ENCODE results near the gene EYS. TPM values are rescaled to one million over a fixed set of nuclear protein-coding genes. Genes with fewer than 3 reads are reported as not detected.

The EYS gene
- under 1 TPM in 5 of 6 donors, not detected in 1; 0.06 to 0.18 (median 0.07) TPM for polyA plus RNA-seq (ENCODE audit: low read depth in 6 of 6)

GRCh38 chr6:65707126-65707826 lies at the start of gene EYS:
Gene EYS, minus strand, starts transcription at chr6:65707226. Its CDS starts 211,816 bp downstream, at chr6:65495410.
- no peaks in the 10 kb centered on the region for H3K27me3 Mint-ChIP-seq
- DNase-seq (no peak), ATAC-seq (ENCODE audit: low read depth in 2 of 2) (no peak)
- no peaks in the 10 kb centered on the region for H3K36me3 Mint-ChIP-seq
- H3K9me3 Mint-ChIP-seq, result peaks cover 0 to 12% (median 2%) of the 10 kb centered on the region in 7 donors
- H3K4me3 Mint-ChIP-seq, result no peak within 1 kb of the TSS
- H3K4me1 Mint-ChIP-seq, result no peaks in the 10 kb centered on the region
- no peak within 1 kb of the TSS for H3K27ac Mint-ChIP-seq

- Mint-ChIP-seq H3K4me3 (no peak overlapping the region), H3K27ac (no peak overlapping the region), H3K9me3 (peaks cover 3 to 28% (median 10%) of the 10 kb centered on the region in 7 donors), H3K4me1 (no peaks in the 10 kb centered on the region), H3K27me3 (no peaks in the 10 kb centered on the region), H3K36me3 (no peaks in the 10 kb centered on the region)
- DNase-seq (no peak), ATAC-seq (ENCODE audit: low read depth in 2 of 2) (no peak)
Measured at GRCh38 chr6:65746302-65746701, 39.3 kb upstream of the EYS start.

GRCh38 chr6:65745614-65746013 lies 38.6 kb upstream of the EYS start:
- H3K9me3 Mint-ChIP-seq, result peaks cover 0 to 24% (median 10%) of the 10 kb centered on the region in 7 donors
- H3K4me3 Mint-ChIP-seq, result peak overlapping the region in 1 of 8 donors; percentile 9
- no peaks in the 10 kb centered on the region for H3K27me3 Mint-ChIP-seq

GRCh38 chr6:65728879-65729479 lies 22.0 kb upstream of the EYS start:
- H3K4me1 Mint-ChIP-seq, result no peaks in the 10 kb centered on the region
- ATAC-seq (ENCODE audit: low read depth in 2 of 2), result no peak
- no peak overlapping the region for H3K4me3 Mint-ChIP-seq
- DNase-seq, result no peak
- no peaks in the 10 kb centered on the region for H3K36me3 Mint-ChIP-seq
- no peaks in the 10 kb centered on the region for H3K27me3 Mint-ChIP-seq
- peaks cover 1 to 17% (median 4%) of the 10 kb centered on the region in 7 donors for H3K9me3 Mint-ChIP-seq
- H3K27ac Mint-ChIP-seq, result no peak overlapping the region

More at GRCh38 chr6:65745614-65746013, 38.6 kb upstream of the EYS start:
- no peaks in the 10 kb centered on the region for H3K4me1 Mint-ChIP-seq
- DNase-seq (no peak), ATAC-seq (ENCODE audit: low read depth in 2 of 2) (no peak)
- H3K36me3 Mint-ChIP-seq, result no peaks in the 10 kb centered on the region
- no peak overlapping the region for H3K27ac Mint-ChIP-seq

GRCh38 chr6:65719101-65719500 lies 12.1 kb upstream of the EYS start:
- Mint-ChIP-seq H3K4me3 (no peak overlapping the region), H3K36me3 (no peaks in the 10 kb centered on the region), H3K4me1 (no peaks in the 10 kb centered on the region), H3K9me3 (peaks cover 2 to 11% (median 4%) of the 10 kb centered on the region in 7 donors), H3K27ac (no peak overlapping the region), H3K27me3 (no peaks in the 10 kb centered on the region)
- ATAC-seq (ENCODE audit: low read depth in 2 of 2), result no peak
- DNase-seq, result no peak

- peaks cover 0 to 17% (median 3%) of the 10 kb centered on the region in 7 donors for H3K9me3 Mint-ChIP-seq
- H3K4me3 Mint-ChIP-seq, result no peak overlapping the region
- no peak overlapping the region for H3K27ac Mint-ChIP-seq
- no peaks in the 10 kb centered on the region for H3K27me3 Mint-ChIP-seq
- no peak for ATAC-seq (ENCODE audit: low read depth in 2 of 2)
- no peaks in the 10 kb centered on the region for H3K36me3 Mint-ChIP-seq
- no peaks in the 10 kb centered on the region for H3K4me1 Mint-ChIP-seq
- DNase-seq, result no peak
Measured at GRCh38 chr6:65711531-65711930, 4.5 kb upstream of the EYS start.

GRCh38 chr6:65709099-65709830 lies 2.2 kb upstream of the EYS start:
- Mint-ChIP-seq H3K27me3 (no peaks in the 10 kb centered on the region), H3K4me1 (no peaks in the 10 kb centered on the region), H3K4me3 (no peak overlapping the region), H3K36me3 (no peaks in the 10 kb centered on the region), H3K27ac (peak overlapping the region in 1 of 6 donors; percentile 38), H3K9me3 (peaks cover 0 to 17% (median 3%) of the 10 kb centered on the region in 7 donors)
- ATAC-seq (ENCODE audit: low read depth in 2 of 2), result no peak
- no peak for DNase-seq

GRCh38 chr6:65708162-65708561 lies 1.1 kb upstream of the EYS start:
- H3K36me3 Mint-ChIP-seq, result no peaks in the 10 kb centered on the region
- no peak overlapping the region for H3K27ac Mint-ChIP-seq
- no peak for ATAC-seq (ENCODE audit: low read depth in 2 of 2)
- no peaks in the 10 kb centered on the region for H3K27me3 Mint-ChIP-seq
- peaks cover 0 to 14% (median 2%) of the 10 kb centered on the region in 7 donors for H3K9me3 Mint-ChIP-seq
- no peaks in the 10 kb centered on the region for H3K4me1 Mint-ChIP-seq
- DNase-seq, result no peak
- no peak overlapping the region for H3K4me3 Mint-ChIP-seq

GRCh38 chr6:65706436-65706835 lies 590 bp downstream of the EYS start:
- H3K4me3 Mint-ChIP-seq, result no peak overlapping the region
- no peaks in the 10 kb centered on the region for H3K27me3 Mint-ChIP-seq
- H3K9me3 Mint-ChIP-seq, result peaks cover 0 to 8% (median 0%) of the 10 kb centered on the region in 7 donors
- H3K36me3 Mint-ChIP-seq, result no peaks in the 10 kb centered on the region
- DNase-seq (no peak), ATAC-seq (ENCODE audit: low read depth in 2 of 2) (no peak)
- no peaks in the 10 kb centered on the region for H3K4me1 Mint-ChIP-seq
- H3K27ac Mint-ChIP-seq, result no peak overlapping the region

- Mint-ChIP-seq H3K4me3 (no peak overlapping the region), H3K27ac (no peak overlapping the region), H3K9me3 (peaks cover 0 to 3% (median 0%) of the 10 kb centered on the region in 7 donors), H3K27me3 (no peaks in the 10 kb centered on the region), H3K4me1 (no peaks in the 10 kb centered on the region), H3K36me3 (no peaks in the 10 kb centered on the region)
- DNase-seq (no peak), ATAC-seq (ENCODE audit: low read depth in 2 of 2) (no peak)
Measured at GRCh38 chr6:65701325-65701724, 5.7 kb downstream of the EYS start.

- H3K4me3 Mint-ChIP-seq, result no peak overlapping the region
- ATAC-seq (ENCODE audit: low read depth in 2 of 2) (no peak), DNase-seq (no peak)
- H3K27ac Mint-ChIP-seq, result no peak overlapping the region
- no peaks in the 10 kb centered on the region for H3K27me3 Mint-ChIP-seq
- H3K4me1 Mint-ChIP-seq, result no peaks in the 10 kb centered on the region
- no peaks in the 10 kb centered on the region for H3K36me3 Mint-ChIP-seq
- H3K9me3 Mint-ChIP-seq, result peaks cover 0 to 3% (median 0%) of the 10 kb centered on the region in 7 donors
Measured at GRCh38 chr6:65700561-65700960, 6.5 kb downstream of the EYS start.

- Mint-ChIP-seq H3K9me3 (peaks cover 0 to 14% (median 5%) of the 10 kb centered on the region in 7 donors), H3K27me3 (no peaks in the 10 kb centered on the region), H3K4me1 (no peaks in the 10 kb centered on the region), H3K4me3 (no peak overlapping the region), H3K36me3 (no peaks in the 10 kb centered on the region), H3K27ac (no peak overlapping the region)
- DNase-seq, result no peak
- no peak for ATAC-seq (ENCODE audit: low read depth in 2 of 2)
Measured at GRCh38 chr6:65692109-65692508, 14.9 kb downstream of the EYS start.

GRCh38 chr6:65680232-65680631 lies 26.8 kb downstream of the EYS start:
- H3K36me3 Mint-ChIP-seq, result no peaks in the 10 kb centered on the region
- DNase-seq (no peak), ATAC-seq (ENCODE audit: low read depth in 2 of 2) (no peak)
- no peak overlapping the region for H3K4me3 Mint-ChIP-seq
- peaks cover 6 to 17% (median 12%) of the 10 kb centered on the region in 7 donors for H3K9me3 Mint-ChIP-seq
- no peaks in the 10 kb centered on the region for H3K4me1 Mint-ChIP-seq
- no peaks in the 10 kb centered on the region for H3K27me3 Mint-ChIP-seq
- H3K27ac Mint-ChIP-seq, result no peak overlapping the region

- H3K36me3 Mint-ChIP-seq, result peaks cover 0 to 8% of the 10 kb centered on the region in 2 donors
- no peaks in the 10 kb centered on the region for H3K4me1 Mint-ChIP-seq
- H3K27me3 Mint-ChIP-seq, result no peaks in the 10 kb centered on the region
- H3K9me3 Mint-ChIP-seq, result peaks cover 4 to 25% (median 11%) of the 10 kb centered on the region in 7 donors
- H3K4me3 Mint-ChIP-seq, result no peak overlapping the region
- no peak overlapping the region for H3K27ac Mint-ChIP-seq
- ATAC-seq (ENCODE audit: low read depth in 2 of 2) (no peak), DNase-seq (no peak)
Measured at GRCh38 chr6:65671922-65672321, 35.1 kb downstream of the EYS start.

All from naive B cell (primary cell).